T47D (cell line): ENCODE measurements around the gene DDX25.

Source experiments
- DNase-seq, 2 experiments: peaks; one replicate each; pipeline versions ENCODE4 v3.0.0 to v3.0.0-alpha.2; 2011 to 2012; ENCODE audit warnings: low read depth in 1 of 2, low spot score in 1 of 2
- JUND ChIP-seq: IDR thresholded peaks from 2 replicates; pipeline ENCODE4 v1.6.1; 2012; ENCODE audit warnings: low read depth
- in situ Hi-C: cut with HindIII; loops from 2 replicates; pipeline ENCODE4 v1.10.0; 2016; ENCODE audit warnings: low sequenced_read_pairs, low pct_unique_long_range_greater_than_20kb

The DDX25 gene

GRCh38 chr11:125942771-125943428 lies 38.6 kb downstream of the DDX25 start:
- in situ Hi-C loops, result no loop called here
- no peak for TF ChIP-seq JUND

GRCh38 chr11:125943661-125944349 lies 39.5 kb downstream of the DDX25 start:
- no peak for DNase-seq
- in situ Hi-C loops, result no loop called here
- no peak for TF ChIP-seq JUND

More at GRCh38 chr11:125942771-125943428, 38.6 kb downstream of the DDX25 start:
- no peak for DNase-seq

DNA sequence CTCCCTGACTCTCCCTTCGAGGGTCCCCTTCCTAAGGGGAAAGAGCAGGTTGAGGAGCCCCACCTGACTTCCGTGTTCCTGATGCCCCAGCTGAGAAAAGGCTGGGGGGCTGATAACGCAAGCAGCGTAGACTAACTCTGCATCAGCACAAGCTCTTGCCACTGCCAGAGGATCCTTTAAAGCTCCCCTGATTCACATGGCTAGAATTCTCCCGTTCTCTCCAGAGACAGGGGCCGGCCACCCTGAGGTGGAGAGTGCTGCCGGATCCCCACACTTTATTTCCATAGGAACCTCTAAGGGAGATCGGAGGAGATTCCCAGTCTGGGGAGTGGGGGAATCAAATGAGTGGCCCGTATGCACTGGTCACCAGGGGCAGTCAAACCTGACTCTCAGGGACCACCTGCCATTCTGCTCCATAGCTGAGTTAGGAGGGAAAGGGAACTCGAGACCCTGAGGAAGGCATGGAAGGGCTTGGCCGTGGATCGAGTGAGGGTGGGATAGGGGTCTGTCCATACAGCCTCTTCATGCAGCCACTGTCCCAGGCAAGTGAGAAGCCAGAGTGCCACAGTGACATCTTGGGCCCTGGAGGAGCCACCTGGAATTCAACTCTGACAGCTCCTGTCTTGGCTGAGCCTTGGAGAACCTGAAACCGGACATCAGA lies 40.2 kb downstream of the DDX25 start:
- no peak for TF ChIP-seq JUND
- DNase-seq, result no peak
- in situ Hi-C loops, result no loop called here

DNA sequence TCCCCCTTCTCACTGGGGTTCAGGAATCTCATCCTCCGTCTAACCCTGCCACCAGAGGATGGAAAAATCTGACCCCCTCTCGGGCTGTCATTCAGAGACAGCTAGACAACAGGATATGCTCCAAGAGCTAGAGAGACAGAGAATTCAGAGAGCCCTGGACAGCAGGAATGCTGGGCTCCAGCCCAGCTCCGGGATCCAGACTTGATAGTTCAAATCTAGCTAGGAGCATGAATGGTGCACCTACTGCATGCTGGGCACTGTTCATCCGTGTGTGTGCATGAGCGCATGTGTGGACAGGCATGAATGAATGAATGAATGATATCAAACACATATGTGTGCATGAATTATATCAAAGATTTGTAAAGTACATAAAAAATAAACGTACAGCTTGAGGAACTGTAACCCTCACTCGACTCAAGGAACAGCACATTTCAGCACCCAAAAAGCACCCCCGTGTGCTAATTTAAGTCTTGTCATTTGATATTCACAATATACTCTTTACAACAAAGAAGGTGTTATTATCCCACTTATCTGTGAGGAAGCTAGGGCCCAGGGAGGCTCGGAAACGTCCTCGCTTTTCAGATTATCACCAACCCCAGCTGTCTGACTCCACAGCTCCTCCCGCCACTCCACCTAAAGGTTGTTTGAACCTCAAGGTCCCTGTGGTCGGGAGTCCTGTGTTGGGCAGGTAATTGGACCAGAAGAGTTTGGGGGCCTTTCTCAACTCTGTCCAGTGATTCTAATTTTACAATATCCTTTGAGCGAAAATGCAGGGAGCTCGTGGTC lies 40.9 kb downstream of the DDX25 start:
- no peak for TF ChIP-seq JUND
- in situ Hi-C loops, result no loop called here
- DNase-seq, result no peak

GRCh38 chr11:125945797-125946520 lies 41.7 kb downstream of the DDX25 start, which contains the start of gene VSIG10L2:
TSS of gene VSIG10L2 (plus strand) at chr11:125946044. CDS start at chr11:125946056, 12 bp downstream.
- no peak for DNase-seq
- in situ Hi-C loops, result no loop called here
- no peak for TF ChIP-seq JUND

DNA sequence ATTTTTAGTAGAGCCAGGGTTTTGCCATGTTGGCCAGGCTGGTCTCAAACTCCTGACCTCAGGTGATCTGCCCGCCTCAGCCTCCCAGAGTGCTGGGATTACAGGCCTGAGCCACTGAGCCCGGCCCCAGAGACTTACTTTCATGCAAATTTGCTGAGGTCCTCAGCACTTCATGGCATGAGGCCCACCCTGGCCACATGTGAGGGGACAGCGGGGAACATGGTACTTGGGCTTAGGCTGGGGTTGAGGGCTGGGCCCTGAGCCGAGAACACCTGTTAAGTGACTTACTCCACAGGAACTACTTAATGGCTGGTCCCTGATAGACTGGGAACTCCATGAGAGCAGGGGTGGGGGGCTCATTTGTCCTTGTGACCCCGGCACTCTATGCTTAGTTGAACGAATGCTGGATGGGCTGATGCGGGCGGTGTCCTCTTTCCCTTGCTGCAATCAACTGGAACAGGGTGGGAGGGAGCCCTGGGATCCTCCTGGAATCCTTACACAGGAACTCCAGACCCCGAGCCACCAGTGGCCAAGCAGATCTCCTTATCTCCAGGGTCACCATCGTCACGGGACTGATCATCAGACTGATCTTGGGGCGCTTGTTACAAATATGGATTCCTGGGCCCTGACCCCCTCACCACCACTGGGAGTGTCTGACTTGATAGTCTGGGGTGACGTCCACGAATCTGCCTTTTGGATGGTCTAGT lies 42.6 kb downstream of the DDX25 start:
- in situ Hi-C loops, result no loop called here
- no peak for TF ChIP-seq JUND
- DNase-seq, result no peak

- TF ChIP-seq JUND, result no peak
- DNase-seq, result no peak
- in situ Hi-C loops, result no loop called here
Measured at GRCh38 chr11:125947419-125948277, 43.3 kb downstream of the DDX25 start.

DNA sequence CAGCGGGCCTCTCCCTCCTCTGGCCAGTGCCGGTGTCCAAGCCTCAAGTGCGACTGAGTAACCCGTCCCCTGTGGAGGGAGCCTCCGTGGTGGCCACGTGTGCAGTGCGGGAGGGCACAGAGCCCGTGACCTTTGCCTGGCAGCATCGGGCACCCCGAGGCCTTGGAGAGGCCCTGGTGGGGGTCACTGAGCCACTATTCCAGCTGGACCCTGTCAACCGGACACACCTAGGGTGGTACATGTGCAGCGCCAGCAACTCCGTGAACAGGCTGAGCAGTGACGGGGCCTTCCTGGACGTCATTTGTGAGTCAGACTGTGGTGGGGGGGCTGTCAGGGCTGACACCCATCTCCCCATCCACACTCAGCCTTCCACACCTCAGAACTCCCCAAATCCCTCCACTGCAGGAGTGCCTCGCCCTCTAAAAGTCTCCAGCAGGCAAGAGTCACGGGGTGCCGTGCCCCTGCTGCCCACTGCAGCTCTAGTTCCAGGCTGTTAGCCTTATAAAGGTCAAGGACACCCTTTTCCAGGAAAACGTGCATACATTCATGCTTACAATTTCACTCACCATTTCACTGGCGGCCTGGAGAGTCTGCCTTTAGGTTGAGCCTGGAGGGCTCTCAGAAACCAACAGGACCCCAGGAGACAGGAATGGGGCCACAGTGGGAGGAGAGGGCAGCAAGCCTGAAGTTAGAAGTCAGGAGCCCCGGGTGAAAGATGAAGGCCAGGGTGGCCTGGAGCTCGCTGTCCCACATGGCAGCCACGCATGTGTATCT lies 44.2 kb downstream of the DDX25 start:
- DNase-seq, result no peak
- in situ Hi-C loops, result no loop called here
- TF ChIP-seq JUND, result no peak

GRCh38 chr11:125949271-125950177 lies 45.2 kb downstream of the DDX25 start:
- in situ Hi-C loops, result no loop called here
- no peak for TF ChIP-seq JUND
- DNase-seq, result no peak
